NCI-H1694 treated with DMSO at 0.1 percent for 48 hours (cell line): Measurements from ENCODE around the gene STK10.
"Not testable (repeated sequence)": the region's sequence is repeated elsewhere in the genome, so short reads cannot be mapped to it uniquely, and the experiment has no call there.

Experiments used
- DNase-seq: peaks from one replicate; lab custom pipeline; 2025; lab: John Stamatoyannopoulos, UW

The STK10 gene

GRCh38 chr5:172051643-172052339 lies 136.2 kb downstream of the STK10 start:
- no peak for DNase-seq

DNA sequence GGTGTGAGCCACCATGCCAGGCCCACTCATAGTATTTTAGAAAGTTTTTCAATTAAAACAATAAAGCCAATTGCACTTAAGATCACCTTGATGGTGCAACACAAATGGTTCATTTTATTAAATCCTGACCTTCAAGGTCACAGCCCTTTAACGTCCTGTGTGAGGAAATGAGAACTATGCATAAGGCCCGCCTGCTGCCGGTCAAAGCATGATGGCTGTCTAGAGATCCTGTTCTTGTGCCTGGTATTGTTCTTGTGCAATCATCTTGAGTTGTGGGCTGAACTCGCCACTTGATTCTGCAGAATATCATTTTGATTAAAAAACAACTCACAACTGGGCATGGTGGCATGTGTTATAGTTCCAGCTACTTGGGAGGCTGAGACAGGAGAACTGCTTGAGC lies 137.9 kb downstream of the STK10 start:
- no peak for DNase-seq

- DNase-seq = peak; percentile 40
Measured at GRCh38 chr5:172049226-172049796, 138.7 kb downstream of the STK10 start.

DNA sequence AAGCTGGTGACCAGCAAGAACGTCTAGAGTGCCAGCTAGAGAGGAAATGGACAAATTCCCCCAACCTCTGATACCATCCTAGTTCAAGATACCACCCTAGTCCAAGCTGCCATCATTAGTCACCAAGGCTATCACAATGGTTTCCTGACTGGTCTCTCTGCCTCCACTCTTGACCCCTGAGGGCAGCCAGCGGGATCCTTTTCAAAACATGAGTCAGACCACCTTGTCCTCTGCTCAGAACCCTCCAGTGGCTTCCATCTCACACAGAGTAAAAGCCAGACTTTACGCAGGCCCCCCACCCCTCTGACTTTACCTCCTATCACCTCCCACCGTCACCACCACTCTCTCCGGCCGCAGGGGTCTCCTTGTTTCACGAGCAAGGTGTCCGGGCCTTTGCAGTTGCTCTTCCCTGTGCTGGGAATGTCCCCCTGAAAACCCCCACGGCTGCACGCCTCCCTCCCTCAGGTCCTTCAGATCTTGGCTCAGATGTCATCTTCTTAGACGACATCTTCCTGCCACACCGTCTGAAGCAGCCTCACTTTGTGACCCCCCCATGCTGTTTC lies 139.4 kb downstream of the STK10 start:
- DNase-seq = no peak

DNA sequence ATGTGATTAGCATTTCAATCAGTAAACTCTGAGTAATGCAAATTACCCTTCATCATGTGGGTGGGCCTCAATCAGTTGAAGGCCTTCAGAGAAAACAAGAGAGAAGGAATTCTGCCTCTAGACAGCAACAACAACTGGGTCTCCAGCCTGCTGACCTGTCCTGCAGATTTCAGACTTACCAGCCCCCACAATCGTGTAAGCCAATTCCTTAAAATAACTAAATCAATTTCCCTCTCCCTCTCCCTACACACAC lies 139.9 kb downstream of the STK10 start:
- no peak for DNase-seq

DNA sequence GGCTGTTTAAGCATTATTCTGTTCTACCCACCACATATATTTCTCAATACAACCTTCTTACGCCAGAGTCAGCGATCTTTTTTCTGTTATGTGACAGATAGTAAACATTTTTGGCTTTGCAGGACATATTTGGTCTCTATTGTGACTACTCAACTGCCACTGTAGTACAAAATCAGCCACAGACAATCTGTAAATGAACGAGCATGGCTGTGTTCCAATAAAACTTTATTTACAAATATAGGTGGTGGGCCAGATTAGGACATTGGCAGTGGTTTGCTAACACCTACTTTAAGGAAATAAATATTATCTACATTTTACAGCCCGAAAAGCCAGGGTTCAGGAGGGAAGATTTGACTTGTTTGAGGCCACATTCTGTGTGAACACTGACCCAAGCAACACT lies 141.4 kb downstream of the STK10 start:
- DNase-seq = no peak

- DNase-seq = no peak
Measured at GRCh38 chr5:172045315-172045632, 142.8 kb downstream of the STK10 start.

DNA sequence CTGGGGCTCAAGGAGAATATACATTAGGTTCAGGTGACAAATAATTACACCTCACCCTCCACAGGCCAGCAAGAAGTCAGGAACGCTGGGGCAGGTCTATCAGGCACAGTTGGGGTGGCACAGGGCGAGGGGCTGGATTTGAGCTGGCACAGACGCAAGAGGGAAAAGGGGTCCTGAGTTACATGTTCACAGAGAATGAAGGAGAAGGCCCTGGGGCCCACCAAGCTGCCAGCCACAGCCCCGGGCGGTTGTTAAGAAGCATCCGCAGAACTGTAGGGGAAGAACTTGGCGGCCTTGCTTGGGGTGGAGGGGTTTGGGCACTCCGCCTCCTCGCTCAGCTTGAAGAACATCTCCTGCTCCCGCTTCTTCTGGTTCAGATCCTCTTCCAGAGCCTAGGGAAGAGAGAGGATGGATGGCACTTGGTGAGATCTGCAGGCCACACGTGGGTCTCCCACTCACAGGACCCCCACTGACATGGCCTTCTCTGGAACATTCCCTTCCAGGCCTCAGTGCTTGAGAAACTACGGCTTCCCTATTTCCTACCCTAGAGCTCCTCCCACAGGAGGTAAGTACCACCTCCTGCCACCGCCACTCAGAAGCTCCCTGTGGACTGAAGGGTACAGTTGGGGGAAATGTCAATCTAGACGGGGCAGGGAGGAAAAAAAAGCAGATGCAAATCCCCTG lies 143.3 kb downstream of the STK10 start:
- DNase-seq = no peak

DNA sequence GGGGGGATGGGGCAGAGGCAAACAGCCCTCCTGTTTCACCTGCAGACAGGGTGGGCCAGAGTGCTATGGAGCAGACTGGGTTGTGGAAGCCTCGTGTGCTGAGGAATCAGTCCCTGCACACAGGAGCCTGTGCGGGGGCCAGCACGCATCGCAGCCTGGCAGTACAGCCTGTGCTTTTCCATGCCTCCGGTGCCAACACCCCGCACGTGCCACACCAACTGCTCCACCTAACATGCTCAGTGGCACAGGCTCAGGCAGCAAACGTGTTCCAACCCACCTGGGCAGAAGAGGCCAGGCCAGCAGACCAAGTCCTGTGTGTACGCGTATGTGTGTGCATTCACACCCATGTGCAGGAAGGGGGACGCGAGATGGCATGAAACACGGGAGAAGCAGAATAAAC lies 144.2 kb downstream of the STK10 start:
- DNase-seq = no peak

GRCh38 chr5:172042183-172042582 lies 145.8 kb downstream of the STK10 start:
- DNase-seq = no peak

DNA sequence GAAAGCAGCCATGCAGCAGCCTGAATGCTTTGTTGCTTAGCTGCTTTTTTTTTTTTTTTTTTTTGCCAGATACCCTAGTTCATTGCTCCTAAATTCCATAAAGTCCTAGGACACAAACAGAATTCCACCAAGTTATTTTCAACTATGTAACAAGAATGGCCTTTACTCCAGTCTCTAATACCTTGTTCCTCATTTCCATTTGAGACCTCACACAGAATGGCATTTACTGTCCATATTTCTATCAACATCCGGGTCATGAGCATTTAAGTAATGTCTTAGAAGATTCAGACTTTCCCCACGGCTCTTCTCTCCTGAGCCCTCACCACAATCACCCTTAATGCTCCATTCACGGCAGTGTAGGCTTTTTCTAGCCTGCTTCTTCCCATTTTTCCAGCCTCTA lies 149.9 kb downstream of the STK10 start:
- no peak for DNase-seq

DNA sequence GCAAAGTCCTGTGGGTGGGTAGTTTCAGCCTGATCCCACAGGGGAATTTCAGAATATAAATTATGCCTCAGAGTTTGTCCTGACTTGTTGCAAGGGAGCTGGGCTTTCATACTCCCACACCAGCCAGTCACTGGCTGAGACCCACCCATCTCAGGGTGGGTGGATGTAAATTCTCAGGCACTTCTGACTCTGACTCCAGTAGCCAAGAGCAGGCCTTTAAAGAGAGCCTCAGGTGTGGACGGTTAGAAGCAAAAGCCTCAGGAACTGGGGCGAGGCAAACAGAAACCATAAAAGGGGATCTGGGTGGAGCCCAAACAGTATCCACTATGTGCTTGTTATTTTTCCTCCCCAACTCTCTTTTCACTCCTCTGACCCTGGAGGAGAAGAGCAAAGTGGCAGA lies 153.0 kb downstream of the STK10 start:
- DNase-seq = no peak

DNA sequence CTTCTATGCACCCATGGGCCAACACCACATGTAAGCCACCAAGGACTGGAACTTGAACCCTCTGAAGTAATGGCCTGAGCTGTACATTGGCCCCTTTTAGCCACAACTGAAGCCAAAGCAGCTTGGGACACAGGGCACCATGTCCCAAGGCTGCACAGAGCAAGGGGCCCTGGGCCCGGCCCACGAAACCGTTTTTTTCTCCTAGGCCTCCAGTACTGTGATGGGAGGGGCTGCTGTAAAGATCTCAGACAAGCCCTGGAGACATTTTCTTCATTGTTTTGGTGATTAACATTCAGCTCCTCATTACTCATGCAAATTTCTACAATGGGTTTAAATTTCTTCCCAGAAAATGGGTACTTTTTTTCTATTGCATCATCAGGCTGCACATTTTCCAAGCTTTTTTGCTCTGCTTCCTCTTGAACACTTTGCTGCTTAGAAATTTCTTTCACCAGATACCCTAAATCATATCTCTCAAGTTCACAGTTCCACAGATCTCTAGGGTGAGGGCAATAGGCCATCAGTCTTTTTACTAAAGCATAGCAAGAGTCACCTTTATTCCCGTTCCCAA lies 156.0 kb downstream of the STK10 start:
- DNase-seq = no peak

- no peak for DNase-seq
Measured at GRCh38 chr5:172029876-172030275, 158.1 kb downstream of the STK10 start.

GRCh38 chr5:172028167-172028566 lies 159.9 kb downstream of the STK10 start:
- DNase-seq = no peak

GRCh38 chr5:172020110-172020786 lies 167.8 kb downstream of the STK10 start:
- not testable (repeated sequence) for DNase-seq

GRCh38 chr5:172015346-172015745 lies 172.7 kb downstream of the STK10 start:
- DNase-seq = no peak

- peak; percentile 47 for DNase-seq
Measured at GRCh38 chr5:172010278-172010677, 177.7 kb downstream of the STK10 start.

DNA sequence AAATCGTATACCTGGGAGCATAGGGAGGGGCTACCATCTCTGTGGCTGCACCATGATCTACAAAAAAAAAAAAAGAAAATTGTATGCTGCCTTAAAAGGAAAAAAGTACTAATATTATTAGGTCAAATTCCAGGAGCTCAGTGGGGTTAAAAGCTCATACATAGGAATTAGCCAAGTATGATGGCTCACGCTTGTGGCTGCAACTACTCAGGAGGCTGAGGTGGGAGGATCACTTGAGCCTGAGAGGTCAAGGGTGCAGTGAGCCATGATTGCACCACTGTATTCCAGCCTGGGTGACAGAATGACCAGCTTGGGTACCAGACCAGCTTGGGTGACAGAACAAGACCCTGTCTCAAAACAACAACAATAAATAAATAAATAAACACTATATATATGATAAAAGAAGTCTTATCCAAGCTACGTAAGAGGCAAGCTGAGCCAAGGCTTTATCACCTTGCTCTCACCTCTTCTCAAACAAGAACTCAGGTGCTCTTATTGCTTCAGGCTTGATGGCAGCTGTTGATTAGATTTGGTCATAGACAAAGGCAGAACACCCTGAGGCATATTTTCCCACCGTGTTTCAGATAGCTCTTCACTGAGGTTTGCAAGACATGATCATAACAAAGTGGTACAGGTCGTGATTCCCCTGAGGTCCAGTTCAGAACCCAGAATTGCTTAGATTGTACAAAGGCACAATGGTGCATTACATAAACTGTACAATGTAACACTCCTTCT lies 178.3 kb downstream of the STK10 start:
- DNase-seq = no peak

DNA sequence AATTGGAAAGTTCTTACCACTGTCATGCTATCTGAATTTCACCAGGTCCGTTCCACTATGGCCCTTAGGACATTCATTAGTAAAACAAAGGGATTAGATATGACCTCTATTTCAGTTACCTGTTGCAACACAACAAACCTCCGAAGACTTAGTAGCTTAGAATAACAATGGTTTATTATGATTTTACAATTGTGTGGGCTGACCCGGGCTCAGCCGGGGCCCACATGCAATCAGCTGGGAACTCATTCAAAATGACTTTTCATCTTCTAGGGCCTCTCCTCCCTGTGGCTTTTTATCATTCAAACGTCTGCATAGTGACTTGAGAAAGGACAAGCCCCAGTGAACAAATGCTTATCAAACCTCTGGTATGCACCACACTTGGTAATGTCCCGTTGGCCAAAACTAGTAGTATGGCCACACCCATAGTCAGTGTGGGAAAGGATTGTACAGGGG lies 179.3 kb downstream of the STK10 start:
- no peak for DNase-seq

DNA sequence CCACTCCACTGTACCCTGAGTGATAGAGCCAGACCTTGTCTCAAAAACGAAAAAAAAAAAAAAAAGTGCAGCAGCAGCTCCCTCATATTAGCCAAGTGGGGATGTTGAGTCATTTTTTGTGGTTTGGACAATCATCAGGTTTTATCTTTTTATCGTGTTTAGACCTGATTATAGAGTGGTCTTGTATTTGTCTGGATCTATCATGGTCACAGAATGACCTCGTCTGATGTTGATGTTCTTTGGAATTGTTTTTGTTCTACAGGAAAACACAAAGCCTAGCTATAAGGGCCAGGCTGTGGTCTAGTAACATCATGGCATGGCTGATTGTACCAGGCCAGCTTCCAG lies 179.9 kb downstream of the STK10 start:
- DNase-seq = no peak
